ENCODE results near the gene KIF2C. TPM values are rescaled to one million over a fixed set of nuclear protein-coding genes. Genes with fewer than 3 reads are reported as not detected.

Gene KIF2C
- total RNA-seq, 4 donors from 2014 or later, result 0.76 to 4.5 (median 3.7) TPM

DNA sequence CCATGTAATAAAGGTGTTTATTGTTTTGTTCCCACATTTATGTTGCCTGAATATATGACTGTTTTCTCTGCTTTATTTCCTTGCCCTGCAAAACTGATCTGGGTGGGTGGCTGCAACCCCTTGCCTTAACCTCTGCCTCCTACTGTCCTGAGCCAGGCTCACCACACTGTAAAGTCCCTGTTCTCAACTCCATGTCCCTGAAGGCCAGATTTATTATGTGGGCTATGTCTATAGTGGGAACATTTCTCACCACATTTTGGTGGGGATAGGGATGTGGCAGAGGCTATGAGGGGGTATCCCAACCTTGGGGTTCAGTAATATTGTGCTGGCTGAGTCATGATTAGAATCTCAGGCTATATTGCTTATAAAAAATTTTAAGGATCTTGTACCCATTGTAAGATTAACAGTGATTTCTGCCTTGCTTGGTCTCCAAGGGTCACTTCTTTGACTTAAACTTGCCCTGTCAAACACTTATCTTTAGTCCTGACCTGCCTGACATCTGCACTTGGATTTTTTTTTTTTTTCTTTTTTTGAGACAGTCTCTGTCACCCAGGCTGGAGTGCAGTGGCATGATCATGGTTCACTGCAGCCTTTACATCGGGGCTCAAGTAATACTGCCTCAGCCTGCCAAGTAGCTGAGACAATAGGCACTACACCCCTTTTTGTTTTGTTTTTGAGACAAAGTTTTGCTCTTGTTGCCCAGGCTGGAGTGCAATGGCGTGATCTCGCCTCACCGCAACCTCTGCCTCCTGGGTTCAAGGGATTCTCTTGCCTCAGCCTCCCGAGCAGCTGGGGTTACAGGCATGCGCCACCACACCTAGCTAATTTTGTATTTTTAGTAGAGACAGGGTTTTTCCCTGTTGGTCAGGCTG lies 39.3 kb downstream of the KIF2C start:
- no peak overlapping the region for H3K4me3 ChIP-seq (ENCODE audit: low read depth, poor library complexity, severe bottlenecking)
- TF ChIP-seq POLR2A (IDR thresholded peaks at IDR 0.05), result no peak
- no peak for TF ChIP-seq CTCF (IDR thresholded peaks at IDR 0.05)
- DNase-seq (ENCODE audit: low spot score in 2 of 2), result no peak
- intact Hi-C loops (cut with DNase I; ENCODE audit: low total_unique reads), result no loop called here
- WGBS, 2 donors, result 87 to 91% methylated on average over 6 of the region's 6 CpGs

DNA sequence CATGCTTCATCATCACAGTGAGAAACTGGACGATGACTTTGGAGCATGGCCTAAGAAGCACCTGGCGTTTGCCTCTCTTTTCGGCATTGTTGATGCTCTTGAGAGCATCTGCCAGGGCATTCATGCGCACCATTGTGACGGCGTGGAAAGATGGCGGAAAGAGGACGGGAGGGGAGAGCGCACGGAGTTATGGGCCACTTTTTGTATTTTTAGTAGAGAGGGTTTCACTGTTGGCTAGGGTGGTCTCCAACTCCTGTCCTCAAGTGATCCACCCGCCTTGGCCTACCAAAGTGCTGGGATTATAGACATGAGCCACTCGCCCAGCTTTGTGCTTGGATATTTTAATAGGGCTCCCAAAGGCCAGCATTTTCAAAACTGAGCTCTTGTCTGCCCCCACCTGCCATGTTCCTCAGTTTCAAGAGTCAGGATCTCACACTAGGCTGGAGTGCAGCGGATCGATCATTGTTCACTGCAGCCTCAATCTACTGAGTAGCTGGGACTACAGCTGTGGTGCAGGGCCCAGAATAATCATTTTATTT lies 41.0 kb downstream of the KIF2C start:
- intact Hi-C loops (cut with DNase I; ENCODE audit: low total_unique reads), result no loop called here
- WGBS, 2 donors, result 91 to 94% methylated on average over 14 of the region's 14 CpGs
- no peak for TF ChIP-seq CTCF (IDR thresholded peaks at IDR 0.05)
- TF ChIP-seq POLR2A (IDR thresholded peaks at IDR 0.05), result no peak
- H3K4me3 ChIP-seq (ENCODE audit: low read depth, poor library complexity, severe bottlenecking), result no peak overlapping the region
- no peak for DNase-seq (ENCODE audit: low spot score in 2 of 2)

- TF ChIP-seq POLR2A (IDR thresholded peaks at IDR 0.05) (no peak), CTCF (IDR thresholded peaks at IDR 0.05) (no peak)
- 31 to 37% methylated on average over 8 of the region's 8 CpGs for WGBS, 2 donors
- intact Hi-C loops (cut with DNase I; ENCODE audit: low total_unique reads), result no loop called here
- DNase-seq (ENCODE audit: low spot score in 2 of 2), result no peak
- no peak overlapping the region for H3K4me3 ChIP-seq (ENCODE audit: low read depth, poor library complexity, severe bottlenecking)
Measured at GRCh38 chr1:44783697-44784093, 44.1 kb downstream of the KIF2C start.

- TF ChIP-seq POLR2A (IDR thresholded peaks at IDR 0.05) (no peak), CTCF (IDR thresholded peaks at IDR 0.05) (no peak)
- no peak for DNase-seq (ENCODE audit: low spot score in 2 of 2)
- H3K4me3 ChIP-seq (ENCODE audit: low read depth, poor library complexity, severe bottlenecking), result no peak overlapping the region
- intact Hi-C loops (cut with DNase I; ENCODE audit: low total_unique reads), result no loop called here
- WGBS, 2 donors, result 20 to 24% methylated on average over 28 to 31 of the region's 71 CpGs
Measured at GRCh38 chr1:44784094-44785028, 44.7 kb downstream of the KIF2C start.

GRCh38 chr1:44785029-44785380 lies 45.4 kb downstream of the KIF2C start:
- no peak for TF ChIP-seq POLR2A (IDR thresholded peaks at IDR 0.05)
- TF ChIP-seq CTCF (IDR thresholded peaks at IDR 0.05), result no peak
- no peak for DNase-seq (ENCODE audit: low spot score in 2 of 2)
- no peak overlapping the region for H3K4me3 ChIP-seq (ENCODE audit: low read depth, poor library complexity, severe bottlenecking)
- WGBS, 2 donors, result 83 to 90% methylated on average over 6 of the region's 6 CpGs
- intact Hi-C loops (cut with DNase I; ENCODE audit: low total_unique reads), result no loop called here
